ENCODE results near the gene AKNAD1. TPM values are rescaled to one million over a fixed set of nuclear protein-coding genes. Genes with fewer than 3 reads are reported as not detected.

Gene AKNAD1
- total and polyA plus RNA-seq, 2 of the 13 experiments (the other 11 are each of a cell fraction or from before 2014, with no cell fraction given), result not detected

DNA sequence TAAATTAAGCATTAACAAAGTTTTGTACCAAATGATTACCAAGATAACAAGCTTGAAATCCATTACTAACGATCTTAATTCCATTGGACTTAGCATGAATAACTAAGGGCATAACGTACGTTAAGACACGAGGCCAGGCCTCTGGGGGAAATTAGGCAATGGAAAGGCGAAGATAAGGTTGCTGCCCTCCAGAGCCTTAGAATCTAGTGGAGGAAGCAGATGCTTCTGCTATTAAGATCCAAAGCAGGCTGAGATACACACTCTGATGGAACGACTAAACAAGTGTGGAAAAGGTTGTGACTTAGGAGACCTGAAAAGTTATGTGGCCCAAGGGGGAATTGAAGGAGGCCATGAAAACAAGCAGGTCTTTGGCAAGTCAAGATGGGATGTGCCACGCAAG lies 6.0 kb downstream of the AKNAD1 start:
- no peaks in the 10 kb centered on the region for H4K20me1 ChIP-seq (ENCODE audit: insufficient read depth, low read length)
- no peaks in the 10 kb centered on the region for H3K36me3 ChIP-seq (replicated peaks in 1 of 2; ENCODE audit: control insufficient read depth in 1 of 2, insufficient read depth in 2 of 2, low read length in 2 of 2)
- H3K79me2 ChIP-seq (ENCODE audit: insufficient read depth, low read length), result no peaks in the 10 kb centered on the region
- FAIRE-seq (no peak), ATAC-seq (no peak), DNase-seq (ENCODE audit: low spot score) (no peak)
- 33% methylated on average over 7 of the region's 7 CpGs for WGBS (ENCODE audit: low lambda C conversion rate)
- no peaks in the 10 kb centered on the region for H3K9me3 ChIP-seq (ENCODE audit: low read length)
- peaks cover 0 to 18% of the 10 kb centered on the region in 2 experiments; a peak in 2 of 5 replicates for H3K27me3 ChIP-seq (ENCODE audit: control insufficient read depth in 1 of 2, insufficient read depth in 2 of 2, low read length in 2 of 2)
- no peaks in the 10 kb centered on the region for H3K4me1 ChIP-seq (ENCODE audit: insufficient read depth, low read length)
- H3K9ac ChIP-seq (ENCODE audit: insufficient read depth, low read depth, low read length), result no peak overlapping the region
- H3K27ac ChIP-seq (ENCODE audit: extremely low read length, insufficient read depth, low read length), result no peak overlapping the region
- no TSS peak for BruUV-seq (replicated peaks)
- TF ChIP-seq SALL1 (CRISPR knock-in tag; IDR thresholded peaks at IDR 0.05), result no peak
- TF ChIP-seq, protein P1, sequence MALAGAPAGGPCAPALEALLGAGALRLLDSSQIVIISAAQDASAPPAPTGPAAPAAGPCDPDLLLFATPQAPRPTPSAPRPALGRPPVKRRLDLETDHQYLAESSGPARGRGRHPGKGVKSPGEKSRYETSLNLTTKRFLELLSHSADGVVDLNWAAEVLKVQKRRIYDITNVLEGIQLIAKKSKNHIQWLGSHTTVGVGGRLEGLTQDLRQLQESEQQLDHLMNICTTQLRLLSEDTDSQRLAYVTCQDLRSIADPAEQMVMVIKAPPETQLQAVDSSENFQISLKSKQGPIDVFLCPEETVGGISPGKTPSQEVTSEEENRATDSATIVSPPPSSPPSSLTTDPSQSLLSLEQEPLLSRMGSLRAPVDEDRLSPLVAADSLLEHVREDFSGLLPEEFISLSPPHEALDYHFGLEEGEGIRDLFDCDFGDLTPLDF (CRISPR knock-in tag; IDR thresholded peaks at IDR 0.05), result no peak
- TF ChIP-seq, protein P2, sequence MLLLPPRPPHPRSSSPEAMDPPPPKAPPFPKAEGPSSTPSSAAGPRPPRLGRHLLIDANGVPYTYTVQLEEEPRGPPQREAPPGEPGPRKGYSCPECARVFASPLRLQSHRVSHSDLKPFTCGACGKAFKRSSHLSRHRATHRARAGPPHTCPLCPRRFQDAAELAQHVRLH (CRISPR knock-in tag; IDR thresholded peaks at IDR 0.05; ENCODE audit: borderline replicate concordance, low read depth), result no peak
- TF ChIP-seq MAFG (CRISPR knock-in tag; IDR thresholded peaks at IDR 0.05), result no peak
- no peak for TF ChIP-seq FIP1L1 (IDR thresholded peaks at IDR 0.05; ENCODE audit: borderline replicate concordance, insufficient read depth, low read depth, low read length)
- no peak for TF ChIP-seq POLR2AphosphoS2 (IDR thresholded peaks at IDR 0.05; ENCODE audit: low read depth, low read length)
- TF ChIP-seq ZBTB38 (CRISPR knock-in tag; IDR thresholded peaks at IDR 0.05), result no peak
- TF ChIP-seq ARNT2 (CRISPR knock-in tag; IDR thresholded peaks at IDR 0.05; ENCODE audit: low read depth), result no peak
- no peak for TF ChIP-seq GTF2F1 (IDR thresholded peaks at IDR 0.05; ENCODE audit: low read length)
- TF ChIP-seq, protein P3, sequence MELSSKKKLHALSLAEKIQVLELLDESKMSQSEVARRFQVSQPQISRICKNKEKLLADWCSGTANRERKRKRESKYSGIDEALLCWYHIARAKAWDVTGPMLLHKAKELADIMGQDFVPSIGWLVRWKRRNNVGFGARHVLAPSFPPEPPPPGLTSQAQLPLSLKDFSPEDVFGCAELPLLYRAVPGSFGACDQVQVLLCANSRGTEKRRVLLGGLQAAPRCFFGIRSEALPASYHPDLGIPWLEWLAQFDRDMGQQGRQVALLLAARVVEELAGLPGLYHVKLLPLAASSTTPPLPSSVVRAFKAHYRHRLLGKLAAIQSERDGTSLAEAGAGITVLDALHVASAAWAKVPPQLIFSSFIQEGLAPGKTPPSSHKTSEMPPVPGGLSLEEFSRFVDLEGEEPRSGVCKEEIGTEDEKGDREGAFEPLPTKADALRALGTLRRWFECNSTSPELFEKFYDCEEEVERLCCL (CRISPR knock-in tag; IDR thresholded peaks at IDR 0.05; ENCODE audit: borderline replicate concordance), result no peak
- TF ChIP-seq KLF16 (CRISPR knock-in tag; IDR thresholded peaks at IDR 0.05), result no peak
- intact Hi-C loops (cut with micrococcal nuclease; ENCODE audit: unreplicated experiment), result no loop called here
- in situ Hi-C loops (cut with HindIII; ENCODE audit: extremely low pct_ligation_motif_present, low pct_unique_long_range_greater_than_20kb), result no loop called here
- CTCF ChIA-PET (ENCODE audit: low intra/inter-chr PET ratio, low total read pairs), result no interaction called here
- no peak overlapping the region for H3K4me3 ChIP-seq (replicated peaks in 1 of 3; ENCODE audit: insufficient read depth in 1 of 3, low read depth in 2 of 3, low read length in 3 of 3)
- POLR2A ChIA-PET, result no interaction called here
- no peak overlapping the region for H2AFZ ChIP-seq (ENCODE audit: low read length)
- H3K4me2 ChIP-seq (ENCODE audit: low read depth, low read length), result no peak overlapping the region
